GM19467 (cell line): Measurements from ENCODE around the gene ANGPT4.

ENCODE experiments used
- ATAC-seq: cut with Tn5 transposase; IDR thresholded peaks from one replicate; pipeline ENCODE4 v1.9.1; 2021; ENCODE audit warnings: mild to moderate bottlenecking, moderate library complexity; ENCODE audit not compliant: unreplicated experiment

Gene ANGPT4, protein sequence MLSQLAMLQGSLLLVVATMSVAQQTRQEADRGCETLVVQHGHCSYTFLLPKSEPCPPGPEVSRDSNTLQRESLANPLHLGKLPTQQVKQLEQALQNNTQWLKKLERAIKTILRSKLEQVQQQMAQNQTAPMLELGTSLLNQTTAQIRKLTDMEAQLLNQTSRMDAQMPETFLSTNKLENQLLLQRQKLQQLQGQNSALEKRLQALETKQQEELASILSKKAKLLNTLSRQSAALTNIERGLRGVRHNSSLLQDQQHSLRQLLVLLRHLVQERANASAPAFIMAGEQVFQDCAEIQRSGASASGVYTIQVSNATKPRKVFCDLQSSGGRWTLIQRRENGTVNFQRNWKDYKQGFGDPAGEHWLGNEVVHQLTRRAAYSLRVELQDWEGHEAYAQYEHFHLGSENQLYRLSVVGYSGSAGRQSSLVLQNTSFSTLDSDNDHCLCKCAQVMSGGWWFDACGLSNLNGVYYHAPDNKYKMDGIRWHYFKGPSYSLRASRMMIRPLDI

DNA sequence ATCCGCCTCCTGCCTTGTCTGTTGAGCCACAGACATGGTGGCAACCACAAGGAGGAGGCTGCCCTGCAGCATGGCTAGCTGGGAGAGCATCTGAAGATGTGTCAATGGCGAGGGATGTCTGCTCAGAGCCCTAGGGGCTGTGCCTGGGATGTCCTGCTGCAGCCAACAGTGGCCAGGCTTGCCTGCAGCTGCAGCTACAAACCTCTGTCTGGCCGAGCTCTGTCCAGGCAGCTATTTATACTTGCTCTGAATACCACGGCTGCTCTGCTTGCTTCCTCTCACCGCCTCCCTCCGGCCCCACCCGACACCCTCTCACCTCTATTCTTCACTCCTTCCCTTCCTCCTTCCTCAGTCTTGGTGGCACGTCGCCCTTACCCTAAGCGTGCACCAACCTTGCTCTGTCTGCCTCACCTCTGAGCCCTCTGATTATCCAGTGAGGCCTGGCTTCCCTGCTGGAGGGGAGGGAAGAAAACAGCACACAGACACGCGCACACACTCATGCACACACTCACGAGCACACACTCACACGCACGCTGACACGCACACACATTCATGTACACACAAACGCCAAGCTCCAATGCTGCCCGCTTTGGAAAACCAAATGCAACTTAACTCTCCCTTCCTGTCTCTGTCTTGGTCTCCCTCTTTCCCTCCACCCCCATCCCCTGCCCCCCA, at the start of gene ANGPT4:
Gene ANGPT4, minus strand, starts transcription at position 210 of the 675 bp plus-strand sequence. Its CDS starts 120 bp downstream, at position 90.
- no peak for ATAC-seq

DNA sequence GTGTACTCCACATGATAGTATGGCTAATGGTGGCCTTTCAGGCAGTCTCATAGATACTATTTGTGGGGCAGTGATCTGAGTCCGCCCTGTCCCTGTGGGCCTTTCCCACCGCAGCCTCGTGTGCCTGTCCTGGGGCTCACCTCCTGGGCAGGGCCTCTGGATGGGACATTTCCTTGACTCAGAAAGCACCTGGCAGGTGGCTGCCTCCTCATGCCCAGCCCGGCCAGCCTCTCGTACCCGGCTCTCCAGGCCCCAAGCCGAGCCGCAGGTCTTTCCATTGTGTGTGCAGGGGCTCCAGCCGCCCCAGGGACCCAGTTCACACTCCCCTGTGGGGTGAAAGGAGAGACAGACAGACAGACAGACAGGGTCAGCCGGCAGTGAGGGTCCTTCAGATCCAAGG, 47.7 kb upstream of the ANGPT4 start:
- no peak for ATAC-seq

DNA sequence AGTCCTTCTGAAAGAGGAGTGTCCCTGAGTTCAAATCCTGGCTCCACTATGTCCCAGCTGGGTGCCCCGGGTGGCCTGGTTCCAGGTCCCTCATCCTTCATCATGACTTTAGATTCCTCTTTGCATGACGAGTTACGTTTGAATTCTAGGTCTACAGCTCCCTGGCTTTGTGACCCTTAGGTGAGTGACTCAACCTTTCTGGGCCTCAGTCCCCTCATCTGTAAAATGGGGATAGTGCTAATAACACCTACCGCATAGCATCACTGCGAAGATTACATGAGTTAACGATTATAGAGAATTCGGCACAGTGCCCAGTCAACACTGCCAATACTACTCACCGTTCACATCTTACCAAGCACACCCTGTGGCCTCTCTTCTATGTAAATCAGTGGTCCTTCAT, 46.5 kb upstream of the ANGPT4 start:
- no peak for ATAC-seq

GRCh38 chr20:962223-962622, 46.1 kb upstream of the ANGPT4 start:
- no peak for ATAC-seq

DNA sequence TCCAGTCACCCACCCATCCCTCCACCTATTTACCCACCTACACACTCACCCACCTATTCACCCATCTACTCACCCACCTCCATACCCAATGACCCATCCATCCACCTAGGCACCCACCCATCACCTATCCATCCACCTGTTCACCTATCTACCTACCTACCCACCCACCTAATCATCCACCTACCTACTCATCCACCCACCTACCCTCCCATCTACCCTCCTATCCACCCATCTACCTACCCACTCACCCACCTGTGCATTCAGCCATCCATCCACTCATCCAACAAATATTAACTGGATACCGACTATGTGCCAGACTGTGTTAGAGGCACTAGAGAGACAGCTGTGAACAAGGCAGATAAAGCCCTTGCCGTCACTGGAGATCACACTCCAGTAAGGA, 45.6 kb upstream of the ANGPT4 start:
- ATAC-seq: no peak

DNA sequence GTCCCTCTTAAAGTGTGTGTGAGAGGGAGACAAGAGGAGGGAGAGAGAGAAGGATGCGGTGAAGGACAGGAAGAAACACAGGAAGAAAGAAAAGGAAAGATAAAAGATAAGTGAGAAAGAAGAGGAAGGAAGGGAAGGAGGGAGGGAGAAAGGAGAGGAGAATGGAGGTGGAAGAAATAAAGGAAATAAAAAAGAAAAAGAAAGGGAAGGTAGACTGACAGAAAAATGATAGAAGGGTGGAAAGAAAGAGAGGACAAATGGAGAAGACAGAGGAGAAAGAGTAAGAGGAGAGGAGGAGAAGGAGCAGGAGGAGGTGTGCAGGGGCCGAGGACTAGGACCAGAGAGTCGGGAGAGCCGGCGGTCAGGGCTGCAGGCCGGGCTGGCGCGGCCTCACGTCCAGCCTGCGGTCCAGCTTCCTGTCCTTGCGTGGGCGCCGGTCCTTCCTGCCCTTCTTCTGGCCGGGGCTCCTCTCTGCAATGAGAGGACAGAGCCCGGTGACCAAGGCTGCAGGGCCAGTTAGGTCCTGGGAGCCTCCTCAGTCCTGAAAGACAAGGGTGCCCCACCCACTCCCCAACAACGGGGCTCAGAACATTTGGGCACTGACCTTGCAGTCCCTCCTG, 44.0 kb upstream of the ANGPT4 start:
- no peak for ATAC-seq

GRCh38 chr20:958936-959815, 43.0 kb upstream of the ANGPT4 start:
- no peak for ATAC-seq

DNA sequence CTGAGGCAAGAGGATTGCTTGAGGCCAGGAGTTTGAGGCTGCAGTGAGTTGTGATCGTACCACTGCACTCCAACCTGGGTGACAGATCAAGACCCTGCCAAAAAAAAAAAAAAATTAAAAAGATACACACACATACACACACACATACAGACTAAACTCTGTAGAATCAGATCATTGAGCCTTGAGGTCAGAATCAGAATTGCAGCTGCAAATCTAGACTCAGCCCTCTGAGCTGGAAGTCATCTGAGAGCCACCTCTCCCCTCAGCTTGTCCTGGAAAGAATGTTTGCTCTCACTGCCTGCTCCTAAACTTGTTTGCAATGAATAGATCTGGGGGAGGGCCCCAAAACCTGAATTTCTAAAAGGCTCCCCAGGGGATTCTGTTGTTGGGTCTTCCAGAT, 41.4 kb upstream of the ANGPT4 start:
- no peak for ATAC-seq

GRCh38 chr20:956330-956951, 40.3 kb upstream of the ANGPT4 start:
- ATAC-seq: peak; percentile 58

DNA sequence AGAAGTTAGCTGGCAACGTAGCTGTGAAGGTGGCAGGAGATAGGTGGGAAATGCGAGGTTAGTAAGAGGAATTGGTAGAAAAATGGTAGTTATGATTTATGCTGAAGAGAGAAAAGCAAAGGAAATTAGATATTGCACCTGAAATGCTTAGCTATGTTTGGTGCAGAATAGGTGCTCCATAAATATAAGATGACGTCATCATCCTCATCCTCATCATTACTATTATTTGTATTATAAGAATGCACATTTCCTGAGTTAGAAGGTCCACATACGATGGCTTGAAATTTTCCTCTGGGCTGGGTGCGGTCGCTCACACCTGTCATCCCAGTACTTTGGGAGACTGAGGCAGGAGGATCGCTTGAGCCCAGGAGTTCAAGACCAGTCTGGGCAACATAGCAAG, 39.5 kb upstream of the ANGPT4 start:
- ATAC-seq: no peak

DNA sequence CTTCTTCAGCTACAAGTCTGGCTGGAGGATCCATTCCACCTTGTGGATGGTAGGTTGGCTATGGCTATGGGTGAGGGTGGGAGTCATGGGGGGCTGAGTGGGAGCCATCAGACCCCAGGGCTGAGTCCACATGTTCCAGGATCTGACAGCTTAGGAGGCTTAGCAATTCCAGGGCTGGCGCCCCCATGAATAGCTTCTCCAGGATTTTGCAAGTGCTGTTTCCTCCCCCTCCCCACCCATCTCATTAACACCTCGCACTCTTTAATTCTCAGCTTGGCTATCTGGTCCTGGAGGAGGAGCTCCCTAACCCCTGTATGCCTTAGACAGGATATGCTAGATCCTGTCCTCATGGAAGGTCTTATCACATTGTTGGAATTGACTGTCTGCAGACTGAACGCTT, 39.0 kb upstream of the ANGPT4 start:
- ATAC-seq: no peak

DNA sequence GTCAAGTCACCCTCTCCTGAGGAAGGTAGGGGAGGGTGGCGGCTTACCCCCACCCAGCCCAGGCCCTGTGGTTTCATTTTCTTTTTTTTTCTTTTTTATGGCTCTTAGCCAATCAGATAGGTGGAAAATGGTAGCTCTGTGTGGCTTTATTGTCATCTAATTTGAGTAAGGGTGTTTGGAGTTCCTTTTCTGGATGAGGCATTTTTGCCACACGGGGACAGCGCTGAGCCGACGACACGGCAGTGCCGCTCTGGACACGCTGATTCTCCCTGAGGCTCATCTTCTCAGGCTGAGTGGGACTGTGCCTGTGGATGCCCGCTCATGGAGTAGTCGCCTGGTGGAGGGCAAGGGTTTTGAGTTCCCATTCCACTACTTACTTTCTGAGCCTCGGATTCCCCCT, 37.6 kb upstream of the ANGPT4 start:
- no peak for ATAC-seq

GRCh38 chr20:952196-952795, 36.2 kb upstream of the ANGPT4 start:
- ATAC-seq: no peak

- ATAC-seq: no peak
These were observed 35.4 kb upstream of the ANGPT4 start for GRCh38 chr20:951384-952169.

GRCh38 chr20:949717-950116, 33.6 kb upstream of the ANGPT4 start:
- ATAC-seq: no peak

- ATAC-seq: no peak
These were observed 30.7 kb upstream of the ANGPT4 start for GRCh38 chr20:946826-947225.

- no peak for ATAC-seq
These were observed 29.7 kb upstream of the ANGPT4 start for GRCh38 chr20:945841-946240.

GRCh38 chr20:944774-945410, 28.8 kb upstream of the ANGPT4 start:
- ATAC-seq: no peak

- no peak for ATAC-seq
These were observed 28.0 kb upstream of the ANGPT4 start for GRCh38 chr20:944148-944547.
